ENCODE data around the gene SSBP3.

The SSBP3 gene

DNA sequence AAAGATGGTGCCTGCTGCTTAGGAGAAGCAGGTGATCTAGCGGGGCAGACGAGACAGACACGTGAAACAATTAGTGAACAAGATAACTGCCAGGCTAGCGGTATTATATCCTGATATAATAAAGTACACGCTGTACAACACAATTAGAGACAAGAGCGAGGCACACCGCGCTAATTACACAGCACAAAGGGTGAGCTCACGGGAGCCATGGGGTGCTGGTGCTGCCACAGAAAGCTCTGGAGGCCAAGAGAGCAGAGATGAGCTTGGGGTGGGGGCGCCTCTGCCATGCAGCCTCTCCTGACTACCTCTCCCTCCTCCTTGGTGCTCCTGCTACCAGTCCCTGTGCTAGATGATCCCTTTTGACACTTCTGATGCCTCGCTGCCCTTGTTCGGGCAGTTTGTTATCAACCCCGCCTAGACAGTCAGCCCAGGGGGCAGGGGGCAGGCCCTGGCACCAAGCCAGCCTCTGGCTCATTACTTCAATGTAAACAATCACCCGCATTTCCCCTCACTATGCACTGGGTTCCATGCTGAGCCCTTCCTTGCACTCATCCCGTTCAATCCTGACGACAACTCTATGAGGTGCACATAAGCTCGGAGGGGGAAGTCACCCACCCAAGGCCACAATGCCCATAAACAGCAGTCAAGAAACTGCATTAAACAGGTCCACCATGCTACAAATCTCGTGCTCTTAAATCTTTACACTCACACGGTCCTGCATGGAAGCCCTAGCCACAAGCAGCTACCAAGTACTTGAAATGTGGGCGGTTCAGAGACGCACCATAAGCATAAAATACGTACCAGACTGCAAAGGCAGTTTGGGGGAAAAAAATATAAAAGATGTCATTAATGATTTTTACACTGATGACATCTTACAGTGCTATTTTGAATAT, 103.0 kb downstream of the SSBP3 start:
- DNase-seq = peak; percentile 48

DNA sequence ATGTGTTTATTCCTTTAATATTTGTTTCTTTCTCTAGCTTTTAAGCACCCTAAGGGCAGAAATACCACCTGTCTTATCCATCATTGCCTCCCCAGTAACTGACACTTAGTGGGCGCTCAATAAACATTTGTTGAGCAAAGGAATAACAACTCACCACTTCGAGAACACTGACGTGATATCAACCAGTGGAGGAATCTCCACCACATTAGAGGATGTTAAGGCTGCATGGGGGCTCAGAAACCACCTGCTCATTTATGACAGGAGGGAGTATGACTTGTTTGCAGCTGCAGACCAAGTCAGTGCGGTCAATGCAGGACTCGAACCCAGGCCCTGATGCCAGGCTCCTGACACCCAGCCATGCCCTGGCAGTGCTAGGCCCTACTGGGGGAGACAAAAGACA, 103.6 kb downstream of the SSBP3 start:
- no peak for DNase-seq

DNA sequence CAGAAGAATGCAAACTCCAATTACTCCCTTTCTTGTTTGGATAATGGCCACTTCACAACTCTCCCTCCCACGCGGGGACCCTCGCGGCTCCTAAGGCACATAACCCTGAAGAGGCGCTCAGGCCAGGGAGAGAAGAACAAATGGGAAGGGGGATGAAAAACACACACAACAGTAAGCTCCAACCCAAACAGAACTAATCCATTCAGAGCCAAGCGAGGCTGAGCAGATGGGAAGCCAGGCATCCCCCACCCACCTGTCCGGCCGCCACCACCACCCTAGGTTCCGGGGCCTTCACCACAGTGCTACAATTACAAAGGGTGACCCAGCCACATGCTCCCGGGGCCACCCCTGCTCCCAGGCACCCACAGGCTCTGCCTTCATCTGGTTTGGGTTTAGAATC, 104.7 kb downstream of the SSBP3 start:
- DNase-seq = peak; percentile 39

DNA sequence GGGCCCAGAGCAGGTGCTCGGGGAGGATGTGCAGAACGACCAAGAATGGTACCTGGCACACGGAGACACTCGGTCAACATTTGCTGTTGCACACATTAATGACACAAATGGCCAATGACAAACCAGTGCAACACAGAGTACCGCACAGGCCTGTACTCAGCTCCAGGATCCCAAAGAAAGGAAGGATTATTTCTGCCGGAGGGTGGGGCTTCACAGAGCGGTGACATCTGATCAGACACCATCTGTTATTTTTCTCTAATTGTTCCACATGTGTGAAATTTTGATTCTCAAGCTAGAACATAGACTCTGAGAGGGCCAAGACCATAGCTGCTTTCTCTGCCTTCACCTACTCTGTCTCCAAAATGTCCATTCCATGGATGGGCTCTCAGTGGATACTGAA, 105.8 kb downstream of the SSBP3 start:
- DNase-seq = peak; percentile 98

DNA sequence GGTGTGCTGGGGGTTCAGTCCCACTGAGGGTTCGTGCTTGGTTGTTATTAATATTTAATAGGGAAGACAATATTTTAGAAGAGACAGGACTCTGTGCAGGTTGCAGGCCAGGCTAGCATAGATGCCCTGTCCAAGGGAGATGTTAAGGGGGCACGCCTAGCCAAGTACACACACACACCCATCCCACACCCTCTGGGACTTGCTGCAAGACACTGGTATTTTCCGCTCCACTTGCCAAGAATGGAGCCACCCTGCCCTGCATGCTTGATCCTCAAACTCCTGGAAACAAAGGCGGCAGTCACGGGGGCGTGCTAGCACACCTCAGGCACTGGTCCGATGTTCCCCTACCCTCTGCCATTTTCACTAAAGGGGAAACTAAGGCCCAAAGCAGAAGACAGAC, 107.2 kb downstream of the SSBP3 start:
- no peak for DNase-seq

DNA sequence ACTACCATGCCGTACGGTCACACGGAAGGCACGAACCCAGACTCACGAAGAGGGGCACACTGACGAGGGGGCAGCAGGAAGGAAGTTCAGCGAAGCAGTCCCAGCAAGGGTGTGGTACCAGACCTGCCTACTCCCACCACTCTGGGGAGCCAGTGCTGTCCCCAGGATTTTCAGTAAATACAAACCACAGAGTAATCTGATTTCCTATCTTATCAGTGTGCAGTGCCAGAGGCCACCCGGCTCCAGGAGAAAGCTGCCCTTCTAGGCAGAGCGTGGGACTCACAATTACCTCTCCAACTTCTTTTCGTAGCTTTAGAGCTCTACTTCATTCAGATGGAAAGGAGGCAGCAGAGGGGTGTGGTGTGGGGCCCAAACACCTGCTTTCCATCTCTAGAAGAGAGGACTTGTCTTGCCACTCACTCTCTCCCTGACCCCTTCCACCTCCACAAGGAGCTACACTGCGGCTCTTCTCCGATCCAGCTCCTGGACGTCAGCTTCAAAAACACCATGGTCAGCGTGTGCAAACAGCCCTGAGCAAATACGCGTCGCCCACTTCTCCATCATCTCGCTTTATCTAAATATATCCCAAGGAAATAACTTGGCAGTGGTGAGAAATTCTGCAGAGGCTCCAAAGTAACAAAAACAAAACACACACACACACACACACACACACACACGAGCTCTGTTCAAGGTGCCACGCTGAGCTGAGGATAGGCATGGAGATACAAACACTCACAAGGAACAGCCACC, 107.7 kb downstream of the SSBP3 start:
- DNase-seq = no peak

DNA sequence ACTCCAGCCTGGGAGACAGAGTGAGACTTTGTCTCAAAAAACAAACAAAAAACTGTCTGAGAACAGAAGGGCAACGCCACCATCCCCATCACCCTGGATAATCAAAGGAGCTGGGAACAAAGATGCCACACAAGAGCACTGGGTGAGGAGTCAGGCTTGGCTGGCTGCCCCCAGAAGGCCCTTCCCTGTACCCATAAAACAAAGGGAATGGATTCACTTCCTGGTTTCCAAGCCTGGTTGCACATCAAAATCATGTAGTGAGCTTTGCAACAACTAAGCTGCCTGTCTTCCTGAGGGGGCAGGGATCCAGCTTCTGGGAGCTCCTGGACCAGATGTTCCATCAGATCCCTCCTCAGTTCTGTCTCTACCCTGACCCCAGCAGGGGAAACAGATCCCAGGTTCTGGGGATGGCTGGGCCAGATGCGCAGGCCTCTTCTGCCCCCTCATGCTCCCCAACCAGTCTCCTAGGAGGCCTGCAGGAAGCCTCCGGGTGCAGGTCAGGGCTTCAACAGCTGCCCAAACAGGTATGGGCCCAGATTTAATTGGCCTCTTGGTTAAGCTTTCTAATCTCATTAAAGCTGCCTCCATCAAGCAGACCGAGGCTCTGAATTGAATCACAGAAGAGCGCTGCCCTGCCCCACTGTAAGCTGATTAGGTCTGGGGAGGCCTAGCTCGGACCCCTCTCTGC, 108.5 kb downstream of the SSBP3 start:
- DNase-seq = peak; percentile 51

DNA sequence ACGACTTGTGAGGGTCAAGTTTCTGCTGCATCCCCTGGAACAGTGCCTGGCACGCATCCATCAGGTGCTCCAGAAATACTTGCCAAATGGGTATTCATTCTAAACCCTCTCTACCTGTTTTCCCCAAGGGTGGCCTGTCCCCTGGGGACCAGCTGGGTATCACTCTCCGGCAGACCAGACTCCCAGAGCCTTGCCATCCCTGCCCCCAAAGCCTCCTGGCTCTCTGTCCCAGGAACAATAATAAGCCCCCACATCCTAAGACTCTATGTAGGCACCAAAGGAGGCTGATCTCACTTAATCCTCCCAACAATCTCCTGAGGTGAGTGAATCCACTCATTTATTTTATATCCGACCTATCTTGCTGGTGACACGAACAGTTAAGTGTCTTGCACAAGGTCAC, 109.5 kb downstream of the SSBP3 start:
- peak; percentile 57 for DNase-seq

DNA sequence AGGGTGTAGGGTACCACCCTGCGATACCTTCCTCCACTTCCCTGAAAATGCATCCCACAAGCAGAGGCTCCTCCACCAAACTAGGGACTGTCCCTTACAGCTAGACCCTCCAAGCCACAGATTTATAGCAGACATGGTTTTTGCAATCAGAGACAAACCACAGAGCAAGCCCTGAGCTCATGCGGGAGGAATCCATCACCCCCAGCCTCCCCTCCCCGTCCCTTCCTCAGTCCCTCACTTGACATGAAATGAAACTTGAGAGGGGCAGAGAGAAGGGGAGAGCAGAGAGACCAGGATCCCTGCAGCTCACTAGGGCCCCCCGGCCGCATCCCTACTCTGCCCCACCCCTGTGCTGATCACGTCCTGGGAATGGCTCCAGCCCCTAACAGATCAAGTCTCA, 111.3 kb downstream of the SSBP3 start:
- DNase-seq = no peak

DNA sequence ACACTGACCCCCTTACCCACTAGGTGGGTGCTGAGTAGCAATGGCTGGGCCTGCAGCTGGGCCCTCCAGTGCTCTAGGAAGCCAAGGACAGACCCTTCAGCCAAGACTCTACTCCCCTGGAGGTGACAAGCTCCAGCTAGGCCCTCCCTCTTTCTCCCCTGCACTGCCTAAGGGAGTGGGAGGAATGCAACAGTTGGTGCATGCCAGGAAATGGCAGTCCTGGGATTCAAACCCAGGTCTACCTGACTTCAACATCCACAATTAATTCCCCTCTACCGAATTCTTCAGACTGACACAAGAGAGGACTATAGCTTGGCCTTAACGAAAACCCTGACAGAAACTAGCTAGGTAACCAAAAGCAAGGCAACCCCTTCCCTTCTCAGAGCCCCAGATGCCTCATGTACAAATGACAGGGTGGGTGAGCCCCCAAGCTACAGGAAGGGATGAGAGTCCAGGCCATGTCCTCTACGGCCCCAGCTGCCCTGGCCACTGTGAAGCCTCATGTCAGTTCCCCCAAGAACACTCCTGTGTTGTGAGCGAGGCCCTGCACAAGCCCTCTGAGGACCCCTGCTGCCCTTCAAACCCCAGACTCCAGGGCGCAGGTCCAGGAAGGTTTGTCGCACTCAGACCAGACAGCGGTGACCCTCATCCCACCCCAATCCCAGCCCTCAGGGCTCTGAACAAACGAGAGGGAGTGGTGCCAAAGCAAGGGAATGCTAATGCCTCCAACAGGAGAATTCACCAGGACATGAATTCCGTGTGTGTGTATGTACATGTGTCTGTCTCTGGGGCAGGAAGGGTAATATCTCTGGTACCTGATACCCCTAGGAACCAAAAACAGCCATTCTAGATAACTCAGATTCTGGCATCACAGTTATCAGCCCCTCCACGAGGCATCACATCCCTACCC, 113.9 kb downstream of the SSBP3 start:
- no peak for DNase-seq

DNA sequence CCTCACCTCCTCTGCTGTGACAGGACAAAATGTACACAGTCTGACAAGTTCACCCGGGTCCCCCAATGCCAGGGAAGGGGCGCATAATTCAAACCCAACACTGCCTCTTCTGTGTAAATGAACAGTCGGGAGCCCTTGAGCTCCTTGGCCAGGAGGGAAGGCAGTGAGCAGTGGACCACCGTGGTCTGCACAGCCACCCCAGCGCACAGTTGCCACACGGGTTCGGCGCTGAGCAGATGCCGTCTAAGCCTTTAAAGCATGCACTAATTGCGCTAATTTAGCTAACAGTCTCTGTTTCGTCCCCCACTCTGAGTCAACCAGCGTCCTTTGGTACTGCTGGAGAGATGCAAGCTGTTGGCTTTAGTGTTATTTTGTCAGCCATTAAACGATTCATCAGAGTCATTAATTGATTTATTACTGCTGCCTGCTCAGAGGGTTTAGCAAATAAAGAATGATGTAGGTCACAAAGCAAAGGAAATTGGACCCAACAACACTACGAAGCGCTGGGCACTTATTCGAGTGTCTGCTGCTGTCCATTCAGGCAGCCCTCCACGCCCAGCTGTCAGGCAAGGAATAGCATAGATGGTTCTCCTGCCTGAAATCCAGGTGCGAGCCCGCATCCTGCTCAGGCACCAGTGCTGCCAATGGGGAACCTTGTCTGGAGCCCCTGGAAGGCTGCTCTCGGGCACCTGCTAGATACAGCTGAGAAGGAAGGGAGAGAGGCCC, 114.8 kb downstream of the SSBP3 start:
- no peak for DNase-seq

DNA sequence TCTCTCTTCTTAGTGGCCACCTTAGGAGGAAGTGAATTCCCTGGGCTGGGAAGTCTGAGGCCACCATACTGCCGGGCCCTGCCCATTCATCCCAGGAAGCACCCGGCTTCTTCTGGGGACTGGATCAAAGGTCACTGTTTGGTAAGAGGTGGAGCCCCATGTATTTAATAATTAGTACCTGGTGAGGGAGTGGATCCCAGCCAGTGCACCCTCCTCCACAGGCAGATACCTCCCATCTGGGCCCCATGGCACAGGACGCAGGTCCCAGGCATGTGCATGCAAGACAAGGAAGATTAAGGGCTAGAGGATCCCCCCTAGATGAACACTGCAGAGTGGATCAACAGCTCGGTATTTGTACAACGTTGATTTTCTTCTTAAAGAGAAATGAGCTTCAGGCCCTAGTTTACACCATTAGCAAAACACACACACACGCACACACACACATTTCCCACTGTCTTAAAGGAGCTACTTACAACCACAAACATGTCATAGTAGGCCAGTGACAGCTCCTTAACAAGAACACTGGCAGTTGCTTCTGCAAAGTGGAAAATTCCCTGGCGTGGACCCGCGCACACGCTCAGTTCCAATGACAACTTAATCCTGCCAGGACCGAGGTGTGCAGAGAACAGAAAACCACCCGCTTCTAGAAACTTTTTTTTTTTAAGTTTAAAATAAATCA, 115.5 kb downstream of the SSBP3 start:
- no peak for DNase-seq

DNA sequence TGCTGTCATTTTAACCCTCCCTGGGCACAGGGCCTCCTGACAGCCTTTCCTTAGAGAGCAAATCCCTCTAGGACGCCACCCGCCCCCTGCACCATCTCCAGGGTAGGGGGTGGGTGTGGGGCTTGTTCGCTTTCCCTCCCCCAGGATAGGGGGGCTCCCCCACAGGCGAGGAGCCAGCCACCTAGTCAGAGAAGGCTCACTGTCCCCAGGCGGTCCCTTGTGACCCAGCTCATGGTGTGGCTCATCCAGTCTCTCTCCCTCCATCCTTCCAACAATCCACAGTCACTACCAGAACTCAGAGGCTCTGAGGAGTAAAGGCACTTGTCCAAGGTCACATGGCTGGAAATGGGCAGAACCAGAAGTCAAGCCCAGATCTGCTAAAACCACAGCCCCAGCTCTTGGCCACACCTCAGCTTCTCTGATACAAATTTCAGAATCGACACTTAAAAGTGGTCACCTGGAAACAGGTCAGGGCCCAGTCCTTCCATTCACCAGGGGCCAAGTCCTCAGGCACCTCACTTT, 116.4 kb downstream of the SSBP3 start:
- DNase-seq = no peak

DNA sequence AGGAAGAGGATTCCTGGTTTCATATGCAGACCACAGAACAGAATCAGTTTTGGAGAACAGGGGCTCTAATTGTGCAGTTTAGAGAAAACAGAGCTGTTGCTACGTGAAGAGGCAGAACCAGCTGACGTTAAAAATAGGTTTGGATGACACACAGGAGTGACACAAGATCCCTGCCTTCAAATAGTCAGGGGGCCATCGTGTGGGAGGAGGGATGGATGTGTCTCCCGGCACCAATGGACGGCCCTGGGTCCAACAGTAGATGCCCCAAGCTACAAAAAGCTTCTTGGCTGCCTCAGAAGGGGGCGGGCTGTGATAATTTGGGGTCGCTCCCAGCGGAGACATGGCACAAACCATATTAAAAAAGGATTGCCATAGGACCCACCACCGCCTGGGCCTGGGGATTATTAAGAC, 118.4 kb downstream of the SSBP3 start:
- peak; percentile 73 for DNase-seq

DNA sequence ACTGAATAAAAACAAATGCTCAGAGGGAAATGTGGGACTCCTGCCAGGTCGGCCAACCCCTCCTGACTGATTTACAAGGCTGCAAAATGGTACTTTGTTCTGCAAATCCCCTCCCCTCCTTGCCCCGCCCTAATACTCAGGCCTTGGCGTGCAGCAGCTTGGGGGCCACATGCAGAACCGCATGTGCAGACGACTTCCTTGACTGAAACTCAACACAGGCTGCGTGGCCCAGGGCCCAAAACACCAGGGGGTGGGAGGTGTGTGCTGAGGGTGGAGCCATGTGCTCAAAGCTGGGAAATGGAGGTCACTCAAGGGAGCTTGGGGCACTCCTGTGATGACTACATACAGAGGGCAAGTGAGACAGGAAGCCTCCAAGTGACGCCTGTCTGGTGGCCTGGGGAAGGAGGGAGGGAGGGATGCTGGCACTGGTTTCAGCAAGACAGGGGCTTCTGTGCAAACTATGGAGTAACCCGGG, 119.0 kb downstream of the SSBP3 start:
- DNase-seq = peak; percentile 89

DNA sequence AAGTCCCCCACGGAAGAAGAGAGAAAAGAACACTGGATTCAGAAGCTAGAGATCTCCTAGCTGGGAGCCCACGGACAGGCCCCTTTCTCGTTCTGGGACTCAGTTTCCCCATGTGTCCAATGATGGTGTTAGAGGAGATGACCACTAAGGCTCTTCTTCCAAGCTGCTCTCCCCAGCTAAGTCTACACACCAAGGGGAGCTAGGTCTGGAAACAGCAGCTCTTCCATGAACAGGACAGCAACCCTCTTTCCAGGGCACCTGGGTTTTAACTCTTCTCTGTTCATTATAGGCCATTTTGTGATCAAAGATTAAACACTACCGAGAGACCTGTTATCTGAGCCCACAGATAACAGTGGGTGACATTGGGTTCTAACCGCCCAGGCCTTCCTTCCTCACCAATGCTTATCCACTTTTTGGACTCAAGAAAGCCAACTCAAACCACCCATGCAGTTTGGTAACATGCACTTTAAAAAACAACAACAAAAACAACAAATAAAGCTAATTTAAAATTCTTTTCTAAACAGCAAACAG, 120.3 kb downstream of the SSBP3 start:
- DNase-seq = no peak

DNA sequence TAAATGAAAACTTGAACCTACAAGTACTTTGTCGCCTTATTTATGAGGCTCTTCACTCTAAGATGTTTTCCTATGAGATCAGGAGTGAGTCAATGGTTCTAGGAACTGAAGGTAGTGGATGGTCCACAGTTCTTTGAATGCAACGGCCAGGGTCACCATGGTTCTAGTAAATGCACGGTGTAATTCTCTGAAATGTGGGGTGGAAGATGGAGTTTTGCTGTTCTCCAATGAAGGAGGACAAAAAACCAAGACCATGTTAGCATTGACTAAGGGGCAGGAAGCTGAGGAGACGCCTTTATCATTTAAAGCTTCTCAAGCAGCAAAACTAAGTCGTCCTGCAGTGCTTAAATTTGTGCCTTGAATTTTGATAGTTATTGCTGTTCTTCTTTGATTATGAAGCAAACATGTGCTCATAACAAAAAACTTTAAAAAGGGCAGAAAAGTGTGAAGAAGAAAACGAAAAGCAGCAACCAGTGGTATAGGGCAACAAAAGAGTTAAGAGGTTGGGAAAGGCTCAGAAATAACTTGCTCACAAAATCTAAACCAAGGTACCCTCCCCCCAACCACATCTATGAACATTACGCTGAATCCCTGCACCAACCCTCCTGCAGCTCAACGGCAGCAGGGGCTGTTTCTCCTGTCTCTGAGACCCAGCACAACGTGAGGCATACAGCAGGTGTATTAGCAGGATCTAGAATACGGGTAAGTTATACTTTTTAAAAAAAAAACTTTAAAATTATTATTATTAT, 121.2 kb downstream of the SSBP3 start:
- DNase-seq = no peak

DNA sequence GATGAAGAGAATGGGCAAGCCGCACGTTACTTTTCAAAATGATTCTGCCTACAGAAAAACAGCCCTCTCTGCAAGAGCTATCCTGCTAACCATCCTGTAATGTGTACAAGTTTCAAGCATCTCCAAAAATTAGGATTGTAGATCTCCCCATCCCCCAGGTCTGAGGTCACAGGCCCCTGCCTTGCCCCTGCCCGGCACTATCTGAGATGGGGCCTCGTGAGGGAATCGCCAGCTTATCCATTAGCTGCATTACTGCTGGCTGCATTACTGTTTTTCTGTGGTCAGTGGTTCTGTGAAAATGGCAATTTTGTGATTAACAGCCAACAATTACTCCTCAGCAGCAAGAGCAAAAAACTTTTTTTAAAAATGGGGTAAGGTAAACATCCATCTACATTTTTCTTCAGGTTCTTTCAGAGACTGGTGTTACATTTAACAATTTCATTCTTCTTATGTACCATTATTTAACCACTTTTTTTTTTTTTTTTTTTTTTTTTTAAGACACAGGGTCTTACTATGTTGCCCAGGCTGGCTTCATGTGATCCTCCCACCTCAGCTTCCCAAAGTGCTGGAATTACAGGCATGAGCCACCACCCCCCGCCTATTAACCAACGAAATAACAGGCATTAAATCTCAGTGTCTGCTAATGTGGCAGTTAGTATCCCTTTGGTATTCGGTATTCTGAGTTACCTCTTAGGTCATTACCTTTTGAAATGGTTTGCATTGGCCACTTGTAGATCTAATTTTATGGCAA, 122.4 kb downstream of the SSBP3 start:
- DNase-seq = no peak

Data from NCI-H2171 treated with DMSO at 0.1 percent for 48 hours (cell line).